Activated CD4-positive, CD25-positive, alpha-beta regulatory T cell (primary cell): ENCODE measurements around the gene IMPG2.

Source experiments
- DNase-seq, 4 experiments: peaks; one replicate each; lab custom pipeline; 2025; lab: John Stamatoyannopoulos, UW

IMPG2 gene

DNA sequence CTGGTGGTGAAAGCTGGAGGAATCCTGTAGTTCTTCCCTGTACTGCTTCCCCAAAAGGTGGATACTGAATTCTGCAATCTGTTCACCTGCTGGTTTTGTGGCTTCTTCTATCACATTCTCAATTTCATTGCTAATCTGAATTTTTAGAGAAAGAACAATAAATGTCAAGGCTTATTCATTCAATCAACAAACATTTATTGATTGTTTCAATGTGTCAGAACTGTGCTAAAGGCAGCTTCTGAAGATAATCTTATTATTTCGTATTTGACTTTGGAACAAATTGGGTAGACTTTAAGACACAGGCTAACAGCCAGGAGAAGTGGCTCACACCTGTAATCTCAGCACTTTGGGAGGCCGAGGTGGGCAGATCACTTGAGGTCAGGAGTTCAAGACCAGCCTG, 46.8 kb downstream of the IMPG2 start:
- DNase-seq, result no peak

DNA sequence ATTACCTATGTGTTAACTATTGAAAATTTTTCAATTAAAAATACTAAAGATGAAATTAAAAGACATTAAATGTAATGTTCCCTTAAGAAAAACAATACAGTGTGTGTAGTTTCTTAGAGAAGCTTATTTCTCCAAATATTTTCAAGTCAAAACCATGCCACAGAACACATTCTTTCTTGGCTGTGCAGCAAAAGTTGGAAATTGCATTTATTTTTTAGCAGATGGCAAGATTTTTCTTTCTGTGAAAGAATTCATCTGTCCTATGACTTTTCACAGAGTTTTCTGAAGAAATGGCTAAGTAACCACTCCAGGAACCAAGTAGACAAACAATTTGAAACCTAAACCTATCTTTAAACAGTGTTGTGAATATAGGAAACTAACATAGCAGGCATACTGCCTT, 47.2 kb downstream of the IMPG2 start:
- DNase-seq, result no peak

DNA sequence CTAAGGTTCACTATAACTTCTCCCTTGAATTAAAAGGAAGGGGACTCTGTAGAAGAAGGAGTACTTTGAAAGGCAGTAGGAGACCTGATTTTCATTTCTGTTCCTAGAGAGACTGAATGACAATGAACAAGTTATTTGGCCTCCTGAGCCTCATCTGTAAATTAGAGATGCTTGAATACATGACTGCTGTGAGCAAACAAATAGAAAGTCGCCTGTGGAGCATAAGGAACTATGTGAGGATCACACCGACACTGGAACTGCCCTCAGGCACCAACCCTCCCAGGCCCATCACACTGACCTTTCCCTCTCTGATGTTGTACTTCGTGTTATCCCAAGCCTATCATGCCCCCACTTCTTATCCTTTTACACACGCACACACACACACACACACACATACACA, 48.6 kb downstream of the IMPG2 start:
- no peak for DNase-seq

DNA sequence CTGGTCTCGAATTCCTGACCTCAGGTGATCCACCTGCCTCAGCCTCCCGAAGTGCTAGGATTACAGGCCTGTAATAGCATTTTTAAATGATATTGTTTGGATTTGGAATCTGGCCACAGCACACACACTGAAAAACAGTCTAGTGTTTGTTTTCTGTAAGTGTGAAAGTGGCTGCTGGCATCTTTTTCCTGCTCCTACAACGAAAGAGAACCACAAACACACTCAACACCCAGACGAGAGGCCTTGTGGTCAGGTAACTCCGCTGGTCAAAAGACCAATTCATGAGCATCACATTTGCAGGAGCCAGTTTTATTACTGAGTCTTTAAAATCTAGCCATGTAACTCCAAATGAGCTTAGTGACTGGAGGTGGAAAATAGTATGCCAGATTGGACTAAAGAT, 50.2 kb downstream of the IMPG2 start:
- no peak for DNase-seq

DNA sequence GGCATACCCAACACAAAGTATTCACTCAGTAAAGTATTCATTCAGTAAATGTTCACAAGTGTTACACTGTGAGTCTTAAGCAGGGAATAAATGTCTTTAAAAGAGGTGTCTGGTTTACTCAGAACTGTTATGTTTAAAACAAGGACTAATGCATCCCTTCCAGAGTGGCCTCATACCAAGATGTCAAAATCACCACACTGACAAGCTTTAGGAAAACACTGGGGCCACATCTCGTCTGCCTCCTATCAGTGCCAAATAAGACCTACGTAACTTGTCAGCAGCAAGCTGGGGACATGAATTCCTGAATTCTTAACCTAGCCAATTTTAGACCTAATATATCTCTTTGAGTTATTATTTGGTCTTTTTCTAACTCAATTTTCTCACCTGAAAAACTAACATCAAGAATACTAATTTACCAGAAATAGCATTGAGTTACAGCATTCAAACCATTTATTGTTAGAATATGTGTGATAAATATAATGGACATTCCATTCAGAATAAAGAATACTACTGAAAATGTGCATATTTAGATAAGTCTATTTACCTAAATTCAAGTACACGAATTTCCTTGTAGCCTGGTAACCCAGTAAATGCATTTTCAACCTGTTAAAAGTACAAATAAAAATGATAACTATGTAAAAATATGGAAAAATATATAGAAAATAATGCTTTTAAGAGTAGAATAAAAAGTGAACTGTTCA, 51.3 kb downstream of the IMPG2 start:
- no peak for DNase-seq

DNA sequence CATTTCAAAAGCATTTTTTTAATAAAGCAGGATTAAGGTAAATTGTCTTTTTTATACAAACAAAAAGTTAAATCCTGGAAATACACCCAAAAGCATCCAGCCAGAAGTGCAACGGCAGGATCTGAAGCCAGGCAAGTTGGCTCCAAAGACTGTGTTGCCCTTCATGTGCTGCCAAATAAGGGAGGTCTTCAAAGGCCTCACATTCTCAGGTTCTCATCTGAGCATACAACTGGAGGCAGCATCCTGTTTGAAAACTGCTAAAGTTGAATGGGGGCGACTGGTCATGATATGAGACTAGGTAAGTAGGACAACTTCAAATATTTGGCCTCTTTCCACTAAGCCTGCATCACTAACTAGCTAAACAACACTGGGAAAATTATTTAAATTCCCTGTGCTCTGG, 52.2 kb downstream of the IMPG2 start:
- DNase-seq, result no peak

DNA sequence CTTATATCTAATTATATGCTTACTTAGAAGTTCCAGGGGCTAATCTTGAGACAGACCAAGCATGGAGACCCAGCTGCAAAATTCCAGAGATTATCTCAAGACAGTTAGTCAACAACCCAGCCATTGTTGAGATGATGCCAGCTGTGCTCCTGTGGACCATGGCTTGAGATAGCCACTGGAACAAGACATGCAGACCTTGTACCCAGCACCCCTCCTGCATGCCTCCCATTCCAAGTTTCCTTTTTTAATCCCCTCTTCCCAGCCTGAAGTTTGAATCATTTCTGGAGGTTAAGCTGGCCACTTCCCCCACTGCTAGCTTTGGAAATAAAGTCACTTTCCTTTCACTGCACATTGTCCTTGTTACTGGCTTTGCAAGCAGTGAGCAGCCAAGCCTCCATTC, 53.8 kb downstream of the IMPG2 start:
- no peak for DNase-seq

DNA sequence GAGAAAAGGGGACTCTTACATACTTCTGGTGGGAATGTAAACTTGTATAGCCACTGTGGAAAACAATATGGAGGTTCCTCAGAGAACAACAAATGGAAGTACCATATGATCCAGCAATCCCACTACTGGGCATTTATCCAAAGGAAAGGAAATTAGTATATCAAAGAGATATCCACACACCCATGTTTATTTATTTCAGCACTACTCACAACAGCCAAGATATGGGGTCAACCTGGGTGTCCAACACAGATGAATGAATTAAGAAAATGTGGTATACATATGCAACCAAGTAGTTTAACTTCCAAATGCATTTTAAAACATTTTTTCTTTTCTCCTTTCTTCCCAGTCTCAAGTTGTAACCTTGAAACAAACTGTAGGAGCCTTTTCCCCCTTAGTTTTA, 54.3 kb downstream of the IMPG2 start:
- no peak for DNase-seq

DNA sequence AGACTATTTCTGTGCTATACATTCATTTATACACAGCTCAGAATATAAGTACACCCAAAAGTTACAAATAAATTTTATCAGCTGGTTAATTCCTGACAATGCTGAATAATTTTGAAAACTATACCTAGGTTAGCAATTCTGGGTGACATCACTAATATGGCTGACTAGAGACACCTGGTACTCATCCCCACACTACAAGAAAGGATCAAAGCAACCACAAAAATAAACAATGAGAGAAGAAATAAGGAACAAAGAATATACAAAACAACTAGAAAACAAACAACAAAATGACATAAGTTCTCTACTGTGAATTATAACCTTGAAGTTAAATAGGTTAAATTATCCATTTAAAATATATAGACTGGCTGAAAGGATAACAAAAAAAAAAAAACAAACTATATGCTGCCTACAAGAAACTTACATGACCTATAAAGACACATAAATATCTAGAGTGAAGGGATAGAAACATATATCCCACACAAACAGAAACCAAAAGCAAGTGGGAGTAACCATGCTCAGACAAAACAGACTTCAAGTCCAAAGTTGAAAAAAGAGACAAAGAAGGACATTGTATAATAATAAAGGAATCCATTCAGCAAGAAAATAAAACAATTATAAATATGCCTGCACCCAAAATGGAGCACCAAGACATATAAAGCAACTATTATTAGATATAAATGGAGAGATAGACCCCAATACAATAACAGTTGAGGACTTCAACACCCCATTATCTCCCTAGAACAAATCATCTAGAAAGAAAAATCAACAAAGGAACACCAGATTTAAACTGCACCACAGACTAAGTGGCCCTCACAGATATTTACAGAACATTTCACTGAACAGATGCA, 57.8 kb downstream of the IMPG2 start:
- no peak for DNase-seq

DNA sequence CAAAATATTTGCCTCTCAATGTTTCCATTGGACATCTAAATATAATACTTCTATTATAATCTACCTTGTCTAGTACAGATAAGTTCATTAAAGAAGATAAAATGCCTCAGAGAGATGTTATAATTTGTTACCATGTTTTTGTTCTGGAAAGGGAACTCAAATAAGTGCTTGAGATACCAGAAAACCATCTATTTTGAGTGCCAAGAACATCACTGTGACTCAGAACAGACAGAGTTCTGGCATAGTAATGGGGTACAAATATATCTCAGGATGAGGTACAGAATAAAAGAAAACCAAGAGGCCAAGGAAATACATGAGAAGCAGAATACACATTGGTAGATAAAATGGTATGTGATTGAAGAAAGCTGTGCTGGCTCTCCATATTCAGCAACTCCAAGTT, 58.9 kb downstream of the IMPG2 start:
- DNase-seq, result no peak

DNA sequence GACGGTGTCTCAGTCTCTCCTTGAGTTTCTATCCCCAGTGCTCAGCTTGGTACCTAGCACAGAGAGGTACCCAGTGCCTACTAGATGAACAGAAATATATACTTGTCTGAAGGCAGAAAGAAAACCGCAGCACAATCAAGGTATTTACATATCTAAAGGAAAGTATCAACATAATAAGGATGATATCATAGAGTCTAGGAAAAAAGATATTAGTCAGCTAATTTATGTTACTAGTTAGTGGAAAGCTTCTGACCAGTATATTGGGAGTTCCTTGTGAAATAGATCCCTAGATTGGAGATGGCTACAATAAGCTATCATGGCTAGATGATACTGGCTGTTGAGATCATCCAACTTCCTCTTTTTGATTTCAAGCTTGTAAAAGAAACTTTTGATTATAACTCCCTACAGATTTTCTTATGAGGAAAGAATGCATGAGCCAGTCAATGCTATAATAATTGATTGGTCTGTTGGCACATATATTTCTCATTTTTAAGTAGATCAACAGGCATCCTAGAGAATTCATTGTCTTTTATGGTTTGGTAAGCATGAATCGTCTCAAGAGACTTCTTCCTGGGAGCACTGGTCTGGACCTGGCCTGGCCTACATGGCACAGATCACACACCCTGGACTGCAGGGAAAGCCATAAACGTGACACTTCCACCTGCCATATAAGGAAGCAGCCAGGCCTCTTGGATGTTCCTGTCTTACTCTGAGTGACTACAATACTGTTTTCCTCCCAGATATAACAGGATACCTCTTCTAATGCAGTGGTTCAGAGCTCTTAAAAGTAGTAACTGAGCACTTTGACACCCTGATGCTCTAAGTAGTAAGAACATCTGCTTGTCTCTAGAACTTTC, 60.7 kb downstream of the IMPG2 start:
- DNase-seq, result no peak

DNA sequence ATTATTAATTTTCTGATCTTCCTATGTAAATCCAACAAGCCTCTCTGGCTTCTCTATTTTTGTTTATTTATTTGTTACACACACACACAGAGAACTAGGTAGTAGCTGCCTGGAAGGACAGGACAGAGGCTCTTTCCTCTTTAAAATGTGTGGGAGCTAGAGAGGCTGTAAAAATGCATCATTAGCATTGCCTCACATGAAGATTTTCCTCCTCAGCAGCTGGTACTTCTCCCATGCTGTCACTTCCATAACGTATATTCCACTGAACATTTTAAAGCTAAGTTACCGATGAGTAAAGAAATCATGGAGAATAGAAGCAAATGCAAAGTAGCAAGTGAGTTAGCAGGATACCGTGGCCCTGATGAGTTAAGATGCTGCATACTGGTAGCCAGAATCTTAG, 63.9 kb downstream of the IMPG2 start:
- no peak for DNase-seq

DNA sequence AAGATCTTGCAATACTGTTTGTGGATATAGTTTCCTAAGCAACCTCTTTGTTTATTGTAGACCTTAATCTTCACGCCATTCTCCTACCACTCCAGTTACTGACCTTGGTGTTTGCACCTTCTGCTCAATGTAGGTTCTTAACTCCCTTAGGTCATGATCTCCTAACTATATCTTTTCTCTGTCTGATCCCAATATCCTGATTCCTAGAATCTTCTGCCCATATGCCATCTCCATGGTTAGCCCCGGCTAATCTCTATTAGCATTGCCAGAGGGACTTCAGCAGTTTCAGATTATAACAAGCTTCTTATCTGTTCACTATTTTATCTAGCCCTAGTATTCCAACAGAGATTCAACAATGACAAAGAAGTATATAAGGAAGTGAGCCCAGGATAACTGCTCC, 64.9 kb downstream of the IMPG2 start:
- no peak for DNase-seq

DNA sequence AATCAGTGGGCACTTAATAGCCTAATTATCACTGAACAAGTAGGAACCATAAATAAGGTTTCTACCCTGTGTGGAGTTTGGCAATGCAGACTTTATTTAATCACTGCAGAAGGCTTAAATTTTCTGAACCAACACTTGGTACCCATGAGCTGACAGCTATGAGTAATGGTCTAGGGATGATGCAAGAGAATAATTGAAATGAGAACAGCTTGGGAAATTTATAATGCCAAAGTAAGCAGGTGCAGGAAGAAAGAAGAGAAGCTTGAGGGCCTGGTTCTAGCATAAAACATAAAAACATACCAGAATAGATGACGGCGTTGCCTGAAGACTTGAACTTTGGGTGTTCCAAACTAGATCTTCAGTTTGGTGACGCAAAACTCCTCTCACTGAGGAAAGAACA, 67.0 kb downstream of the IMPG2 start:
- DNase-seq, result no peak

DNA sequence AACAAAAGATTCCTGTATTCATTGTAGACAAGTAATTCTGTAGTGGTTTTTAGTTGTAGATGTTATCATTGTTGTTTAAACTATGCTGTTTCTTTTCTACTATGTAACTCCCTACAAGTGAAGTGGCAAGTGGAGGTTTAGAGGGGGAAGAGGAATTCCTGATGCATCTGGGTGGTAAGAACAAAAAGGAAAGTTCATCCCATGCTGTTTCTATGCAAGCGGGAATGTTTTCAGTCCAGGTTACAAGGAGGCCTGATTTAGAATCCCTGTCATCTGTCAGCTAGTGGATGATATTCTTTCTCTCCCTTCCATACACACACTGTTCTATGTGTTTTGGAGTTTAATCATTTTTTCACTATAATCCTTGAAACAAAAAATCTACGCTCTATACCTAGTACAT, 67.4 kb downstream of the IMPG2 start:
- no peak for DNase-seq

DNA sequence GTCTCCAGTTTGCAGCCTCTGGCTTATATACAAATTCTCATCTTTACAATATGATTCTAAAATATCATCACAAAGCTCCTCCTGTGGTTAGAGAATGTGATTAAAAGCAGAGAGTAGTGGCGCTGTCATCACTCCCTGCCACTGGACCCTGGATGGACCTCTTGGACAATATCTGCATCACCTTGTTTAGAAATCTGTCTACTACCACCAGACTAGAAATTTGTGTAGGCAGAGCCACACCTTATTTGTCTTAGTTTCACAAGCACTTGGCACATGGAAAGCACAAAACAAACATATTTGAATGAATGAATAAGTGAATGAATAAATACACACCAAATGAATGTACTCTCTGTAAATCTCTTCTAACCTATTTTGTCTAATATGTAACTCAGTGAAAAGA, 68.1 kb downstream of the IMPG2 start:
- DNase-seq, result no peak

DNA sequence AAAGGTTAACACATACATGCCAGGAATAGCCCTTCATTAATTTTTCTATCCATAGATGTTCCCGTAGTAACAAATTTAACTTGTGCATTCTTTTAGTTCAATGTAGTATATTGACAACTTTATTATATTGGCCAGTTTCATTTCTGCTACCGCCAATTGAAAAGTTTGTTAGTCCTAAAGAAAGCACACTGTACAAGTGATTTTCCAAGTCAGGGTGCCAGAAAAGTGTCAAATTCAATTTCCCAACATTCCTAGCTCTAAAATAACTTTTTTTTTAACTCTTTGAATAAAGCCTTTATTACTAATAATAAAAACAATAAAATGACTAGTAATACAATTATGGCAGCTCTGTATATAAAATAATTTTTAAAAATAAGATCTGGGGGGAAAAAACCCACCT, 68.9 kb downstream of the IMPG2 start:
- DNase-seq, result no peak

DNA sequence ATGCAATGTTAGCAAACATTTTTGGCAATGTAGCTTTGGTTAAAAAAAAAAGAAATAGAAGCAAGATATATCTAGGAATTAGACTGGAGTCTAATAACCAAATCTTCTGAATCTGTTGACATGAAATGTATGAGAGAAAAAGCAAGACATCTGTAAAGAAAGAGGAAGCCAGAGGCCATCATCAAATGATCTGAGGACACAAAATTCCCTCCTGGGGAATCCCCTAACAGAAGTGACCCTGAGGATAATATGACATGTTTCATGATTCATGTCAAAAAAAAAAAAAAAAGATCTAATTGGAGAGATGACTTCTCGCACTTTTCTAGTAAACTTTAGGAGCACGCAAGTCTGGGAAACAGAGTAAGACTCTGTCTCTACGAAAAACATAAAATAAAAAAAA, 70.9 kb downstream of the IMPG2 start:
- no peak for DNase-seq

DNA sequence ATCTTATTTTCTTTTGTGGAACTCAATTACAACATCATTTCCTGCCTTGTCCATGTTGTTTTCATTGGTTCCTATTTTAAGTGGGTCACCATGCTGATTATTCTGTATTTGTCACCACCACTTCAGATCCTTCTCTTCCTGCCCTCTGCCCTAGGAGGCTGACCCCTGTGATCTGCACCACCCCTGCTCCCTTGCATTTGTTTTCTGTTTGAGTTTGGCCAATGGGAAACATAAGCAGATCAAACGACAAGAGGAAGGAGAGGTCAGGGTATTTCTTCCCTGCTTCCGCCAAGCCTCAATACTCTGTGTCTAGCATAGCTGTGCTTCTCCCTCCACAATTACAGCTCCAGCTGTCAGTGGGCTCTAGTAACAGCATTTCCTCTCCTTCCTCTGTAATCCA, 71.6 kb downstream of the IMPG2 start:
- no peak for DNase-seq

DNA sequence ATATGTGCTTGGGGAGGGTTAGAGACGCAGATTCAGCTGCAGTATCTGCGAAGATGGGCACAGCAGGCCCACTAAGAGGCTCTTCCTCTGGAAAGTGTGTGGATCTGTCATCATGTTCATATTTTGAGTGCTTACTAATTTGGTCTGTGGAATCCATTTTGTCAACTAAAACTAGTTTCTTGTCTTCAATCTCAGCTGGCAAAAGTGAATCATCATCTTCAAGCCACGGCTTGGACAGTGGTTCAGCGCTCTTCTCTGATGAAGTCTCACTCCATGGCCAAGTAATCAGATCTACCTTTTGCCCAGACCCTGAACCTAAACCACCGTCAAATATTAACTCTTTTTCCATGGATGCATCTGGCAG, 76.2 kb downstream of the IMPG2 start:
- DNase-seq, result no peak

DNA sequence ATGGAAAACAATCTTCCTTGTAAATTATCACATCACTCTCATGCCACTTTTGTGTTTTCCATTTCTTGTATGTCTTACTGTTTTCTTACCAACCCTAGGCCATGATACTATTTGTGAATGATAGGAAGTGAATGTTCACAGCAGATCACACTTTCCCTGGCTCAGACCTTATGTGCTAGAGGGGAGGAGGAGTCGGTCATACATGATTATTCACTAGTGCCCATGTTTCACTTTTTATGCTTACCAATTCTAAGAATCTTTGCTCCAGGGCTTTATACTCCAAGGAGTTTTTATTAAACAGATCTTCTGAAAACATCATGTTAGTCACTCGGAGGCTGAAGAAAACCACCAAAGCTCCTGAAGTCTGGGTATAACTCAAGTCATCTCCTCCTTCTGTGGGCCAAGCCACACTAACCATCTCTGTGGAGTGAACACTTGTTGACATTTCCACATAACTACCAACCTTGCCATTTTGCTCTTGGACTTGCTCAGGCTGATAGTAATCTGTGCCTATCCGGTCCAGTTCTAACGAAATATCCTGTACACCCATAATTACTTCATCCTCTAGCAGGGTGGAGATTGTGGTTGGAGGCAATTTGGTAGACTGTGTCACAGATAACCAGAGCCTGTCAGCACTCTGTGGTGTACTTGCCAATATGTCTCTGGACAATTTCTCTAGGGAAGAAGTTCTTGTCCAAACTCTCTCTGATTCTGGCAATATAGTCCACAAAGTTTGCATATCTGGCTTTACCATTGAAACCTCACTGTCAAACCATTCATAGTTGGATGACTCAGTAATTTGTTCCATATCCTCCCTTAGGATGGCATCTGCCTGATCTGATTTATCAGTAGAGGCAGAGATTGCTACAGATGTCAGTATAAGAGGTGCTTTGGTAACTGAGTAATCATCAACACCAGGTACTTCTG, 76.8 kb downstream of the IMPG2 start:
- DNase-seq, result no peak
